Measurements from ENCODE around the gene TBC1D21. TPM values are rescaled to one million over a fixed set of nuclear protein-coding genes. Genes with fewer than 3 reads are reported as not detected.
A peak's percentile ranks its signal among the peaks of the same experiment; 100 is the strongest.

Gene TBC1D21
- total RNA-seq, 1 donor from 2014 or later, result not detected

GRCh38 chr15:73928241-73928579, 54.8 kb downstream of the TBC1D21 start:
- Mint-ChIP-seq H3K27ac (peak overlapping the region; percentile 58), H3K4me1 (ENCODE audit: low read depth) (peaks cover 4% of the 10 kb centered on the region)
- TF ChIP-seq, protein P1, sequence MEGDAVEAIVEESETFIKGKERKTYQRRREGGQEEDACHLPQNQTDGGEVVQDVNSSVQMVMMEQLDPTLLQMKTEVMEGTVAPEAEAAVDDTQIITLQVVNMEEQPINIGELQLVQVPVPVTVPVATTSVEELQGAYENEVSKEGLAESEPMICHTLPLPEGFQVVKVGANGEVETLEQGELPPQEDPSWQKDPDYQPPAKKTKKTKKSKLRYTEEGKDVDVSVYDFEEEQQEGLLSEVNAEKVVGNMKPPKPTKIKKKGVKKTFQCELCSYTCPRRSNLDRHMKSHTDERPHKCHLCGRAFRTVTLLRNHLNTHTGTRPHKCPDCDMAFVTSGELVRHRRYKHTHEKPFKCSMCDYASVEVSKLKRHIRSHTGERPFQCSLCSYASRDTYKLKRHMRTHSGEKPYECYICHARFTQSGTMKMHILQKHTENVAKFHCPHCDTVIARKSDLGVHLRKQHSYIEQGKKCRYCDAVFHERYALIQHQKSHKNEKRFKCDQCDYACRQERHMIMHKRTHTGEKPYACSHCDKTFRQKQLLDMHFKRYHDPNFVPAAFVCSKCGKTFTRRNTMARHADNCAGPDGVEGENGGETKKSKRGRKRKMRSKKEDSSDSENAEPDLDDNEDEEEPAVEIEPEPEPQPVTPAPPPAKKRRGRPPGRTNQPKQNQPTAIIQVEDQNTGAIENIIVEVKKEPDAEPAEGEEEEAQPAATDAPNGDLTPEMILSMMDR (IDR thresholded peaks at IDR 0.05; ENCODE audit: unreplicated experiment), result no peak

DNA sequence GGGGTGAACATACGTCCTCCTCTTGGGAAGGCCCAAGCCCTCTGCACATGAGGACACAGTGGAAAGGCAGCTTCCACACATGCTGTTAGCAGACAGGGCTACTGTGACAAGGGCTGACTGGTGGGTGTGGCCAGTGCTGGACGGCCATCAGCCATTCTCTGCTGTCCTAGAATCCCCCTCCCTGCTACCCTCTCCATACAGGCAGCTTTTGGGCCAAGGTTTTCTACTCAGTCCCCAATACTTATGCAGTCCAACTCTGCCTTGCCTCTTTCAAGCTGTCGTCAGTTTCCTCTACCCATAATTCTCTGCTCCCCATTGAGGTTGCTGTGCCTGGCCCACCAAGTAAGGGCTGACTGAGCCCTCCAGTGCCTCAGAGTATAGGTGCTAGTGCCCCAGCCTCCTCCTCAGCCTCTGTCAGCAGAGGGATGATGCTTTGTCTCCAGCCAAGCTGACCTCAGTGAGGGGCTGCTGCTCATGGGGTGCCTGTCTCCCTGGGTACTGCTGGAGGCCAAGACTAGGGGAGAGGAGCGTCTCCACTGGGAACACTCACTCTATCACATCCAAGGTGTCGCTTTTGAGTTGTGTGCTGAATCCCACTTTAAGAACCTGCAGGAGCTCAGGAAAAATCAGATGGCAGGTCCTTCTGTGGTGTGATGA, 55.7 kb downstream of the TBC1D21 start:
- H3K27ac Mint-ChIP-seq, result no peak overlapping the region
- no peaks in the 10 kb centered on the region for H3K36me3 Mint-ChIP-seq (ENCODE audit: insufficient read depth)
- no peak for DNase-seq (ENCODE audit: low spot score, unreplicated experiment)
- peaks cover 3% of the 10 kb centered on the region for H3K4me1 Mint-ChIP-seq (ENCODE audit: low read depth)
- peak overlapping the region; percentile 64 for H3K4me3 Mint-ChIP-seq (ENCODE audit: low read depth)
- H3K27me3 Mint-ChIP-seq, result peaks cover 18% of the 10 kb centered on the region
- no peaks in the 10 kb centered on the region for H3K9me3 Mint-ChIP-seq (ENCODE audit: low read depth)
- TF ChIP-seq, protein P1 (IDR thresholded peaks at IDR 0.05; ENCODE audit: unreplicated experiment), result no peak

More at GRCh38 chr15:73928241-73928579, 54.8 kb downstream of the TBC1D21 start:
- H3K9me3 Mint-ChIP-seq (ENCODE audit: low read depth), result no peaks in the 10 kb centered on the region
- H3K27me3 Mint-ChIP-seq, result peaks cover 25% of the 10 kb centered on the region
- H3K4me3 Mint-ChIP-seq (ENCODE audit: low read depth), result peak overlapping the region; percentile 69
- no peaks in the 10 kb centered on the region for H3K36me3 Mint-ChIP-seq (ENCODE audit: insufficient read depth)
- no peak for DNase-seq (ENCODE audit: low spot score, unreplicated experiment)

DNA sequence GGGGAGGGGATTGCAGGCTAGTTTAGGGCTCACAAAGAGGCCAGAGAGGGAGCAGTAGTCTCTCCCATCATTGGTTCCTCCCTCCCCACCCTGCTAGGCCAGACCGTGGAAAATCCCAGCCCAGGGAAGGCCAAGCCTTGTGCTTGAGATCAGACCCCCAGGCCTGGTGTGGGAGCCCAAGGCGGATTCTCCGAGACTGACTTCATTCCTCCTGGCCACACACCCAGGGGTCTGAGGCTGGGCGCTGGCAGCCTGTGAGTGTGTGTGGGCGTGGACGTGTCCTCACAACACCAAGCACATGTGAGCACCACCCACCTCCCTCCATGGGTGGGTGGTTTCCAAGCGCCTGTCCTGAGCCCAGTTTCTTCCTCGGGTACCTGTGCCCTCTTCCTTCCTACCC, 57.0 kb downstream of the TBC1D21 start:
- no peaks in the 10 kb centered on the region for H3K36me3 Mint-ChIP-seq (ENCODE audit: insufficient read depth)
- no peak overlapping the region for H3K27ac Mint-ChIP-seq
- no peak for DNase-seq (ENCODE audit: low spot score, unreplicated experiment)
- peaks cover 3% of the 10 kb centered on the region for H3K4me1 Mint-ChIP-seq (ENCODE audit: low read depth)
- H3K9me3 Mint-ChIP-seq (ENCODE audit: low read depth), result no peaks in the 10 kb centered on the region
- H3K4me3 Mint-ChIP-seq (ENCODE audit: low read depth), result no peak overlapping the region
- TF ChIP-seq, protein P1 (IDR thresholded peaks at IDR 0.05; ENCODE audit: unreplicated experiment), result no peak
- H3K27me3 Mint-ChIP-seq, result peaks cover 10% of the 10 kb centered on the region

DNA sequence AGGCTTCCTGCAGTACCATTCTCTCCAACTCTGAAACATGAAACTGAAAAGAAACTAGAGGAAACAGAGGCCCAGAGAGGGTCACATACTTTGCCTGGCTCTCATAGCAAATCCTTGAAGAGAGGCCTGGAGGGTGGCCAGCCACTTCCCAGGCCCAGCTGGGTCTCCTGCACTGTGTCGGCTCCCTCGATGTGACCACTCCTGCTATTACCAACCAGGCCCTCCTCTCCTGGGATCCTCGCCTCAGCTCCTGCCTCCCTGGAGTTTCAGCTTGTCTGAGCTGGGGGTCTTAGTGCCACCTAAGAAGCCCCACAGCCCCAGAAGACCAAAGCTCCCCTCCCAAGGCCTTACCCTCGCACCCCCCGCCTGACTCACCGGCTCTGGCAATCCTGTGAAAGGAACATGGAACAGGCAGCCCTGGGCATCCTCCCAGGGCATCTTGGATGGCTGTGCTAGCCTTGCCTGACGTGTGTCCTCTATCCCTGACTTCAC, 57.5 kb downstream of the TBC1D21 start:
- TF ChIP-seq, protein P1 (IDR thresholded peaks at IDR 0.05; ENCODE audit: unreplicated experiment), result no peak
- DNase-seq (ENCODE audit: low spot score, unreplicated experiment), result no peak
- Mint-ChIP-seq H3K4me1 (ENCODE audit: low read depth) (peaks cover 3% of the 10 kb centered on the region), H3K27me3 (peaks cover 5% of the 10 kb centered on the region), H3K9me3 (ENCODE audit: low read depth) (no peaks in the 10 kb centered on the region), H3K27ac (no peak overlapping the region), H3K36me3 (ENCODE audit: insufficient read depth) (no peaks in the 10 kb centered on the region), H3K4me3 (ENCODE audit: low read depth) (no peak overlapping the region)

DNA sequence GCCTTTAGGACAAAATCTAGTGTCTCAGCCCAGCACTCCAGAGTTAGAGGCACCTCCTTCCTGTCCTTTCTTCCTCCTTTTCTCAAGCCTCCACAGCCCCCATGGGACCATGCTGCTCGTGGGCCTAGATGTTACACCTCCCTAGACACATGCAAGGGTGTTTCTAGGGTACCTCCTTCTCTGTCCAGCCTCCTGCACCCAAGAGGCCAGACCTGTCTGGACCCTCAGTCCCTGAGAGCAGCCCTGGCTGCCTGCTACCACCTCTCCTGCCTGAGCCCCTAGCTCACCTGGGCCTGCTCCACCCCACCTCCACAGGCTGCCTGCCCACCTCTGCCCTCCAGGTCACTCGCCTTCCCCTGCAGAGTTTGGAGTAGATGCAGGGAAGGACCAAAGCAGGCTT, 58.1 kb downstream of the TBC1D21 start:
- TF ChIP-seq, protein P1 (IDR thresholded peaks at IDR 0.05; ENCODE audit: unreplicated experiment), result no peak
- no peak overlapping the region for H3K27ac Mint-ChIP-seq
- DNase-seq (ENCODE audit: low spot score, unreplicated experiment), result no peak
- no peaks in the 10 kb centered on the region for H3K9me3 Mint-ChIP-seq (ENCODE audit: low read depth)
- peaks cover 4% of the 10 kb centered on the region for H3K27me3 Mint-ChIP-seq
- peaks cover 3% of the 10 kb centered on the region for H3K4me1 Mint-ChIP-seq (ENCODE audit: low read depth)
- no peak overlapping the region for H3K4me3 Mint-ChIP-seq (ENCODE audit: low read depth)
- H3K36me3 Mint-ChIP-seq (ENCODE audit: insufficient read depth), result no peaks in the 10 kb centered on the region

Measured in progenitor cell of endocrine pancreas (in vitro differentiated cells).